IMR-90 (cell line): Measurements from ENCODE around the gene ITGA4. TPM values are rescaled to one million over a fixed set of nuclear protein-coding genes. Genes with fewer than 3 reads are reported as not detected.
A peak's percentile ranks its signal among the peaks of the same experiment; 100 is the strongest.

Experiments used
- ATAC-seq: fragments of 200-7000 bp; cut with Tn5 transposase; 2 replicates; pipeline ENCODE4 v1.9.1; 2020; ENCODE audit warnings: low read depth, mild to moderate bottlenecking, moderate library complexity
- BruUV-seq: library from RNA; stranded (reverse); fragments of 400-500 nt; replicated peaks from 2 replicates; lab custom pipeline; 2021; lab: Mats Ljungman, UMichigan
- CTCF ChIA-PET: fragments of 300-600 bp; formaldehyde crosslinking; extraction: SDS; loops from one replicate; lab custom pipeline; 2021; ENCODE audit warnings: antibody characterized with exemption; lab: Yijun Ruan, JAX
- POLR2A ChIA-PET: fragments of 300-600 bp; sonication (Branson Sonifier 250); formaldehyde crosslinking; loops from one replicate; lab custom pipeline; 2022; ENCODE audit warnings: antibody characterized with exemption; ENCODE audit not compliant: unreplicated experiment; lab: Charles Lee
- DNase-seq: peaks from one replicate; pipeline ENCODE4 v3.0.0; 2013
- H2AFZ ChIP-seq: replicated peaks from 2 replicates; pipeline ENCODE3; 2013; ENCODE audit warnings: low read length, mild to moderate bottlenecking; ENCODE audit not compliant: poor library complexity
- H2AK5ac ChIP-seq: 2 replicates; pipeline ENCODE4 v1.6.1; 2013; ENCODE audit warnings: low read depth, low read length, inconsistent platforms
- H2AK9ac ChIP-seq: replicated peaks from 2 replicates; pipeline ENCODE3; 2013; ENCODE audit warnings: mild to moderate bottlenecking, low read depth, low read length, moderate library complexity; ENCODE audit not compliant: poor library complexity
- H2BK120ac ChIP-seq: 2 replicates; pipeline ENCODE4 v1.6.1; 2013; ENCODE audit warnings: low read depth, low read length, inconsistent platforms
- H2BK15ac ChIP-seq: 3 replicates; pipeline ENCODE4 v1.6.1; 2013; ENCODE audit warnings: low read depth, low read length, inconsistent platforms
- H2BK20ac ChIP-seq: 2 replicates; pipeline ENCODE4 v1.6.1; 2013; ENCODE audit warnings: low read depth, mild to moderate bottlenecking, inconsistent platforms, low read length, moderate library complexity
- H2BK5ac ChIP-seq: 2 replicates; pipeline ENCODE4 v1.6.1; 2013; ENCODE audit warnings: mild to moderate bottlenecking, low read depth, low read length, inconsistent platforms; ENCODE audit not compliant: poor library complexity, severe bottlenecking
- H3K14ac ChIP-seq: replicated peaks from 2 replicates; pipeline ENCODE4 v1.6.1; 2013; ENCODE audit warnings: low read depth, low read length, inconsistent platforms
- H3K18ac ChIP-seq: 2 replicates; pipeline ENCODE4 v1.6.1; 2013; ENCODE audit warnings: low read depth, low read length, control low read depth
- H3K23ac ChIP-seq: 2 replicates; pipeline ENCODE4 v1.6.1; 2013; ENCODE audit warnings: low read depth, low read length, inconsistent platforms
- H3K27ac ChIP-seq: 2 replicates; pipeline ENCODE4 v1.5.1; 2013; ENCODE audit warnings: mild to moderate bottlenecking, control low read depth, low read length; ENCODE audit not compliant: insufficient read depth
- H3K27me3 ChIP-seq: 2 replicates; pipeline ENCODE4 v1.6.1; 2013; ENCODE audit warnings: low read length; ENCODE audit not compliant: control insufficient read depth, insufficient read depth
- H3K36me3 ChIP-seq: 2 replicates; pipeline ENCODE4 v1.6.1; 2013; ENCODE audit warnings: low read length, mixed read lengths; ENCODE audit not compliant: control insufficient read depth, insufficient read depth
- H3K4ac ChIP-seq: 2 replicates; pipeline ENCODE4 v1.6.1; 2013; ENCODE audit warnings: low read depth, low read length, inconsistent platforms
- H3K4me1 ChIP-seq: 2 replicates; pipeline ENCODE4 v1.6.1; 2013; ENCODE audit warnings: low read length, mixed read lengths; ENCODE audit not compliant: control insufficient read depth, insufficient read depth
- H3K4me2 ChIP-seq: 2 replicates; pipeline ENCODE4 v1.6.1; 2013; ENCODE audit warnings: low read depth, mild to moderate bottlenecking, control low read depth, low read length, moderate library complexity
- H3K4me3 ChIP-seq: 2 replicates; pipeline ENCODE4 v1.5.1; 2013; ENCODE audit warnings: low read depth, mild to moderate bottlenecking, control low read depth, low read length, moderate library complexity; ENCODE audit not compliant: insufficient read depth
- H3K56ac ChIP-seq: 2 replicates; pipeline ENCODE4 v1.6.1; 2013; ENCODE audit warnings: low read length, inconsistent platforms; ENCODE audit not compliant: insufficient read depth; ENCODE audit errors: extremely low read depth
- H3K79me1 ChIP-seq, 2 experiments: 2 replicates each; pipeline ENCODE4 v1.6.1; 2013; ENCODE audit warnings: low read length in 2 of 2, inconsistent platforms in 1 of 2, low read depth in 1 of 2
- H3K9ac ChIP-seq: 2 replicates; pipeline ENCODE4 v1.6.1; 2013; ENCODE audit warnings: low read depth, low read length, control low read depth
- H3K9me1 ChIP-seq: 2 replicates; pipeline ENCODE4 v1.6.1; 2013; ENCODE audit warnings: low read length, inconsistent platforms; ENCODE audit not compliant: insufficient read depth
- H3K9me3 ChIP-seq: 2 replicates; pipeline ENCODE4 v1.6.1; 2013; ENCODE audit warnings: low read length; ENCODE audit not compliant: control insufficient read depth, insufficient read depth
- H4K20me1 ChIP-seq: 2 replicates; pipeline ENCODE4 v1.6.1; 2013; ENCODE audit warnings: low read length, inconsistent platforms; ENCODE audit not compliant: insufficient read depth
- H4K5ac ChIP-seq: 2 replicates; pipeline ENCODE4 v1.6.1; 2013; ENCODE audit warnings: mild to moderate bottlenecking, low read depth, low read length, control low read depth
- H4K8ac ChIP-seq, 2 experiments: 2 replicates each; pipeline ENCODE4 v1.6.1; 2013; ENCODE audit warnings: low read depth in 2 of 2, low read length in 2 of 2, control low read depth in 1 of 2, inconsistent platforms in 1 of 2
- H4K91ac ChIP-seq: 2 replicates; pipeline ENCODE4 v1.6.1; 2013; ENCODE audit warnings: low read depth, low read length, inconsistent platforms; ENCODE audit not compliant: insufficient read depth
- BHLHE40 ChIP-seq: fragments of 150-350 bp; IDR thresholded peaks from 2 replicates; pipeline ENCODE4 v1.6.1; 2016; ENCODE audit warnings: mild to moderate bottlenecking, low read depth, low read length
- CEBPB ChIP-seq: IDR thresholded peaks from 2 replicates; pipeline ENCODE4 v1.6.1; 2012; ENCODE audit warnings: low read depth, low read length, improper control_type of control experiment
- FOS ChIP-seq: fragments of 150-350 bp; IDR thresholded peaks from 2 replicates; pipeline ENCODE4 v1.6.1; 2016; ENCODE audit warnings: low read depth, low read length
- MAZ ChIP-seq: IDR thresholded peaks from 2 replicates; pipeline ENCODE4 v1.6.1; 2012; ENCODE audit warnings: low read depth, mild to moderate bottlenecking, low read length, improper control_type of control experiment, moderate library complexity, borderline replicate concordance
- MXI1 ChIP-seq: IDR thresholded peaks from 2 replicates; pipeline ENCODE4 v1.6.1; 2012; ENCODE audit warnings: low read depth, mild to moderate bottlenecking, low read length, moderate library complexity, borderline replicate concordance
- WGBS, 2 experiments: methylation state at CpG; one replicate each; pipeline versions ENCODE4 v1.1.5 to v1.1.7; 2013; ENCODE audit warnings: missing lambda C conversion rate in 2 of 2; ENCODE audit not compliant: insufficient read length in 1 of 2; ENCODE audit errors: extremely low coverage in 2 of 2; 5-methylcytosine and 5-hydroxymethylcytosine counted together
- dilution Hi-C: fragments of 300-500 bp; cut with HindIII; formaldehyde crosslinking; loops from one replicate; pipeline ENCODE4 v1.14.3; 2018; ENCODE audit warnings: low sequenced_read_pairs; ENCODE audit not compliant: unreplicated experiment
- in situ Hi-C: fragments of 300-500 bp; cut with MboI; formaldehyde crosslinking; loops from 3 replicates; pipeline ENCODE4 v1.14.3; 2019; ENCODE audit warnings: low sequenced_read_pairs, inconsistent platforms, mixed read lengths
- intact Hi-C: fragments of 100-400 bp; cut with micrococcal nuclease; formaldehyde crosslinking; loops from 2 replicates; pipeline ENCODE4 v1.10.0; 2022
- polyA plus RNA-seq, 3 experiments: library from polyadenylated mRNA; depleted of rRNA; stranded (reverse); fragments of >200 nt; gene quantifications; 2 replicates each; pipeline ENCODE4 v1.2.3, GENCODE V29; 2012; ENCODE audit warnings: low replicate concordance in 1 of 3
- total RNA-seq: library from RNA; depleted of rRNA; stranded (reverse); fragments of >200 nt; gene quantifications from 2 replicates; pipeline ENCODE4 v1.2.3, GENCODE V29; 2012

The ITGA4 gene
- total and polyA plus RNA-seq, 2 of the 4 experiments (the other 2 are of a cell fraction), result 6.9 to 13.6 TPM

DNA sequence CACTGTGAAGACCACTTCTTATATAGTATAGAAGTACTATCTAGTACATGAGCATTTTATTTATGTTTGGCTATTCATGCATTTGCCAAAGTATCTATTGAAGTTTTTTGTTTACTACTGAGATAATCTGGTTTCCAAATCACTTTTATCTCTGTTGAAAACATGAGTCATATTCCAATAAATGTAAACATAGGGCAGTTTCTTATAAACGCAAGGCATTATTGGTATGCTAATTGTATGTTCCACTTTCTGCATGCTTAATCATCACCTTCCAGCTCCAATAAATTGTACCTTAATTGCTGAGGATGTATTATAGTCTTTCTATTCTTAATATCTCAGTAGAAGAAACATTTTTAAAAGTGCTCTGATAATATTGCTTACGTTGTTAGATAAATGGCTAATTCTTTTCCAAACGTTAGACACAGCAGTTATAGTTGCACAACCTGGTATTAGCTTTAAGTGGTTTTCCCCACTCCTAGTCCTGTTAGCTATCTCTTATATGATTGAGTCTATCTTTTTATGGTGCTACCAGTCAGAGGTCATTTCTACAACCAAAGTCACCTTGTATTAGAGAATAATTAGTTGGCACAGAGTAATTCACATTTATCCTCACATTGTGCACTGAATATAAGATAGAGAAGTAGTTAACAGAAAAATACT, 17.2 kb downstream of the ITGA4 start:
- Histone ChIP-seq H4K20me1 (no peaks in the 10 kb centered on the region), H3K23ac (no peak overlapping the region), H4K8ac (no peak overlapping the region), H3K9me1 (no peaks in the 10 kb centered on the region; the same call in 1 of the 2 replicates), H3K4me2 (no peak overlapping the region), H3K27me3 (no peaks in the 10 kb centered on the region), H4K91ac (no peak overlapping the region), H3K9me3 (no peaks in the 10 kb centered on the region), H3K14ac (no peak overlapping the region), H2BK20ac (no peak overlapping the region), H3K36me3 (no peaks in the 10 kb centered on the region), H2AK9ac (no peak overlapping the region), H4K5ac (no peak overlapping the region), H3K4me1 (no peaks in the 10 kb centered on the region), H2BK5ac (no peak overlapping the region), H3K4ac (no peak overlapping the region), H3K9ac (no peak overlapping the region), H2BK120ac (no peak overlapping the region), H2AK5ac (no peak overlapping the region), H3K4me3 (no peak overlapping the region), H2BK15ac (no peak overlapping the region), H2AFZ (no peak overlapping the region), H3K79me1 (no peaks in the 10 kb centered on the region; a peak in 1 of 4 replicates), H3K27ac (no peak overlapping the region), H3K56ac (no peak overlapping the region), H3K18ac (no peak overlapping the region)
- peak; percentile 33; the same call in 1 of the 2 replicates for TF ChIP-seq BHLHE40
- TF ChIP-seq FOS, result peak; percentile 64; the same call in 1 of the 2 replicates
- no peak for TF ChIP-seq MXI1
- TF ChIP-seq MAZ, result no peak
- TF ChIP-seq CEBPB, result 0 out of 2 replicates have a peak, but pooled peaks have one; percentile 12
- no TSS peak for BruUV-seq
- POLR2A ChIA-PET, result no interaction called here
- no CpG with 5 or more reads among the region's 3 CpGs for WGBS, 2 experiments
- DNase-seq (peak; percentile 26), ATAC-seq (peak; percentile 29)
- dilution Hi-C loops (no loop called here), in situ Hi-C loops (no loop called here), intact Hi-C loops (no loop called here)
- CTCF ChIA-PET, result no interaction called here
